GM19397 (cell line): Measurements from ENCODE around the gene SFXN4.
A peak's percentile ranks its signal among the peaks of the same experiment; 100 is the strongest.
"Not testable (repeated sequence)": the region's sequence is repeated elsewhere in the genome, so short reads cannot be mapped to it uniquely, and the experiment has no call there.

Source experiments
- ATAC-seq: cut with Tn5 transposase; IDR thresholded peaks from one replicate; pipeline ENCODE4 v1.9.1; 2021; ENCODE audit warnings: mild to moderate bottlenecking, moderate library complexity; ENCODE audit not compliant: unreplicated experiment

SFXN4 gene

GRCh38 chr10:119190954-119191785, 25.7 kb upstream of the SFXN4 start:
- no peak for ATAC-seq

DNA sequence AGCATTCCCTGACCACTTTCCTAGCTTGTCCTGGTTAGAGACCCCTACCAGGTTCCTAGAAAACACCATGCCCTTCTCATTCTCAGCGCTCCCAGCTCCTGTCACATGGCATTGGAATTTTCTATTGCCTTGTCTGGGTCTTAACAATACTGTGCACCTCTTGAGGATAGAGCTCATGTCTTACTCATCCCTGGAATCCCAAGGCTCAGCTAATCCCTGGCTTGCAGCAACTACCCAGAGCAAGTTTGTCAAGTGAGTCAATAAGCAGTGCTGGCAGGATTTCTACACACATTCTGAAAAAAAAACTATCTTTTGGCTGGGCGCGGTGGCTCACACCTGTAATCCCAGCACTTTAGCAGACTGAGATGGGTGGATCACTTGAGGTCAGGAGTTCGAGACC, 24.8 kb upstream of the SFXN4 start:
- no peak for ATAC-seq

DNA sequence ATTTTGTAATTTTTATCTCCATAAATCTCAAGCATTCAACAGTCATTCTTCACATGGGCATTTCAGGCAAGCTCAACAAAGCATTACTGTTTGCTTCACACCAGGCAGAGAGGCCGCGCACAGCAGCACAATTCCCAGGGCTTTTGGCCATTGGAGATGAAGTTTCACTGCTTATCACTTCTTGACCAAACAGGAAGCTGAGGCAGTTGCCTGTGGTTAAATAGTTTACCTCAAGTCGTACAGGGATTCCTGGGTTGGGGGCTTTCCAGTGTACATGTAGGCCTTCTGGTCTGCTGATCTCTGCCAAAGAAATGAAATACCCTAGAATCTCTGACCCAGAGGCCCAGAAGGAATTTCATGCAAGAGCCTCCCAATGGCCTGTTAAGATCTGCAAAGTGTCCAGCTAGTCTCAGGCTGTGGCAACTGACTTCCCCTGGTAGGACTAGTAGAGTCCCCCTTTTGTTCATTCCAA, 24.3 kb upstream of the SFXN4 start:
- no peak for ATAC-seq

DNA sequence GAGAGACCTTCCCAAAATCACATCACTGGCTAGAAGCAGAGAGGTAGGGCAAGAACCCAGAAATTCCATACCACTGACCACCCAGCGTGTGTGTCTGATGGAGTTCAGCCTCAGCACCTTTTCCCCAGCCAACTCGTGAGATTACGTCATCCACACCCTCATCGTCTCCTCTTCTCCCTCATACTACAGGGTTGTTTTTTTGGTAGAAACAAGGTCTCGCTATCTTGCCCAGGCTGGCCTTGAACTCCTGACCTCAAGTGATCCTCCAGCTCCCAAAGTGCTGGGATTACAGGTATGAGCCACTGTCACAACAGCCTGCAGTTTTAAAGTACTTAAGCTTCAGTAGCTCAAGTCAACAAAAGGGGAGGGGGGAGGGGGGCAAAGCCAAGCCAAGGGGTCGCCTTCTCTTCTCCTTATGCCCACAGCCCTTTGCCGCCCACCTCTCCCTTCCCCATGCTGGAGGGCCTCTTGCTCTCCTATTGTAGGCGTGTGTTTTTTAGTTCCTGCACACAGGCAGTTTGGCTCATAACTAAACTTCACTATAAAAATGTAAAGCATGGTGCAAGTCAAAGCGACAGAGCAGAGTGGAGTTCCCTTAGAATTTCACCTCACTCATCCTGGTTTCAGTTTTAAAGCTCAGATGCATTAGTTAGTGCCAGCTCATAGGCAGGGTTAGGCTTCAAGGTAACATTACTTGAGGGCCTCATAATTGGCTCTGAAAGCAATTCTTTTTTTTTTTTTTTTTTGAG, 18.3 kb upstream of the SFXN4 start:
- no peak for ATAC-seq

DNA sequence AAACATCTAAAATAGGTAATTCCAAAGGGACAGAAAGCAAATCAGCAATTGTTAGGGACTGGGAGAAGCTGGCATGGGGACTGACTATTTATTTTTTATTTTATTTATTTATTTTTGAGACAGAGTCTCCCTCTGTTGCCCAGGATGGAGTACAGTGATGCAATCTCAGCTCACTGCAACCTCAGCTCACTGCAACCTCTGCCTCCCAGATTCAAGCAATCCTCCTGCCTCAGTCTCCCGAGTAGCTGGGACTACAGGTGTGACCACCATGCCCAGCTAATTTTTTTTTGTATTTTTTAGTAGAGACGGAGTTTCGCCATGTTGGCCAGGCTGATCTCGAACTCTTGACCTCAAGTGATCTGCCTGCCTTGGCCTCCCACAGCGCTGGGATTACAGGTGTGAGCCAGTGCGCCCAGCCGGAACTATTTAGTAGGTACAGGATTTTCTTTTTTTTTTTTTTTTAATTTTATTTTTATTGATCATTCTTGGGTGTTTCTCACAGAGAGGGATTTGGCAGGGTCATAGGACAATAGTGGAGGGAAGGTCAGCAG, 15.4 kb upstream of the SFXN4 start:
- ATAC-seq: not testable (repeated sequence)

DNA sequence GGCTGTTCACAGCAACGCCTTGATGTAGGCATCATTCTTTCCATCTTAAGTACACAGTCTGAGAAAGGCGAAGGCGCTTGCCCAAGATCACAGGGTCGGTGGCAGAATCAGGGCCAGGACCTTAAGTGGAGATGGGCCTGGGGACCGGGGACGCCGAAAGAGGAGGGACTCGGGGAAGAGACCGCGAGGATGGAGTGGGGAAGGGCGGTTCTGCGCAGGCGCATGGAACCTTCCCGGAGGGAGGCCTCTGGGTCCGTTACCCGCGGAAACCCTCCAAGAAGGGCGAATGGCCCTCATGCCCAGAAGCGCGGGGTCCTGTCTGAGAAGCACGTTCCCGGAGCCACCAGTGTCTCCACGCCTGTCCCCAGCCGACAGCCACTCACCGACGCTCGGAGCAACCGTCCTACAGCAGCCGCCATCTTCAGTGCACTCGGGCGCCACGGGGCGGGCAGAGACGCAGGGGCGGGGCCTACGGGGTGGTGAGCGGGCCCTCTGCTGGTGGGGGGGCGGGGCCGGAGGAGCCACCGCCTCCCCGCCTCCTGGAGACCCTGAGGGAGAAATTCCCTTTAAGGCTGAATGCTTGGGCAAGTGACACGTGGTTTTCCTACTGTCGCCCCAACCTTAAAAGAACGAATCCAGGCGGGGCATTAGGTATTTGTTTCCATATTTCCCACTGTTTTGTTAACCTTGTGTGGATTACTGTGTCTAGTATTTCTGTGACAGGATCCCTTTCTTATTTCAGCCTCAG, 13.0 kb upstream of the SFXN4 start, which contains the start of gene PRDX3:
PRDX3 (minus strand) TSS at position 441 of the 748 bp plus-strand sequence; CDS start at position 419, 22 bp downstream.
- peak; percentile 95 for ATAC-seq

DNA sequence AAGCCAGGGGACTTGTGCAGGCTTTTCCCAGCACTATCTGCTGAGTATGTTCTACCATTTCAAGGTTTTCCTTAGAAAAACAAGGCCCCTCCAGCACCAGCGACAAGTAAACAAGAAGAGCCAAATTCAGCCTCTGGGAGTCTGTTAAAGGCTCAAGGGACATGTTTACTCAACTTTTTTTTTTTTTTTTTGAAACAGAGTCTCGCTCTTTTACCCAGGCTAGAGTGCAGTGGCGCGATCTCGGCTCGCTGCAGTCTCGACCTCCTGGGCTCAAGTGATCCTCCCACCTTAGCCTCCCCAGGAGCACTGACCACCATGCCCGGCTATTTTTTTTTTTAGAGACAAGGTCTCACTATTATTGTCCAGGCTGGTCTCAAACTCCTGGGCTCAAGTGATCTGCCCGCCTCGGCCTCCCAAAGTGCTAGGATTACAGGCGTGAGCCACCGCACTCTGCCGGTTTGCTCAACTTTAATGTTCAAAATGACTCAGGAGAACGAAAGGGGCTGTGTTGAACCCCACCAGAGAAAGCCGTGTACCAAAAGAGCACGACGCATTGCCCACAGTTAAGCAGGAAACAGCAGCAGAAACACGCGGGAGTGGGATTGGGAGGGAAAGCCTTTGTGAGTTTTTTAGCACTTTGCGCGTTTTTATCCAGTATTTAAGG, 12.3 kb upstream of the SFXN4 start:
- no peak for ATAC-seq

DNA sequence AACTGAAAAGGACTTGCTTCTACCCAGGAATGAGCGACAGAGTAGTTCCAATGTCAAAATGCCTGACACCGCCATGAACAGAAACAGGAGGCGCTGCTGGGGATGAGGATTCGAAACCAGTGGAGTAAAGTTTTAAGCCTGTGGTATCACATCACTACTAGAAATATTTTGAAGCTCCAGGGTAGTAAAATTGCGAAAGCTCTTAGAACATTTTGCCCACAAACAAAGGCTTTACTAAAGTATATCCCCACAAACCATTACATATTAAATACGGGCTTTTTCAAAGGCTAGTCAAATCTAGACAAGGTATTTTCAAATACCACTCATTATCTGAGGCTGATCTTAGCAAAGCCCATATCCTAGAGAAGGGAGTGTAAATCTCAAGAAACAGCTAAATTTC, 10.7 kb upstream of the SFXN4 start:
- ATAC-seq: no peak

GRCh38 chr10:119174109-119174508, 8.6 kb upstream of the SFXN4 start:
- ATAC-seq: no peak

GRCh38 chr10:119167041-119167440, 1.5 kb upstream of the SFXN4 start:
- ATAC-seq: no peak

DNA sequence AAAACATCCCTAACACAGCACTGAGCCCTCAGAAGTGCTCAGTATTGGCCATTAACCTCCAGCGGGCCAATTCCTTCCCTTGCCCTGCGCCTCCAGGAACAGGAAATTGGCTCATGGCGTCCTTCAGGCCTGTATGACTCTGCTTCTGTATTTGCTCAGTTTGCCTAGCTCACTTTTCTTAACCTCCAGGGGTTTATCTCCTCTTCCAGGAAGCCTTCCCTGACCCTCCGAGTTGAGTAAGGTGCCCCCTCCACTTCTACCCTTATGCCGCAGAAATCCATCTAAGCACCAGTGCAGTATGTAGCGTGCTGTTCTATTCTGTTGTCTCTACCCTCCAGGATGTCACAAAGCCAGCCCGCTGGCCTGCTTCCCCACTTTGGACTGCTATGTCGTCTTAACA, 1.1 kb upstream of the SFXN4 start:
- ATAC-seq: no peak

GRCh38 chr10:119166118-119166500, 595 bp upstream of the SFXN4 start:
- ATAC-seq: no peak

DNA sequence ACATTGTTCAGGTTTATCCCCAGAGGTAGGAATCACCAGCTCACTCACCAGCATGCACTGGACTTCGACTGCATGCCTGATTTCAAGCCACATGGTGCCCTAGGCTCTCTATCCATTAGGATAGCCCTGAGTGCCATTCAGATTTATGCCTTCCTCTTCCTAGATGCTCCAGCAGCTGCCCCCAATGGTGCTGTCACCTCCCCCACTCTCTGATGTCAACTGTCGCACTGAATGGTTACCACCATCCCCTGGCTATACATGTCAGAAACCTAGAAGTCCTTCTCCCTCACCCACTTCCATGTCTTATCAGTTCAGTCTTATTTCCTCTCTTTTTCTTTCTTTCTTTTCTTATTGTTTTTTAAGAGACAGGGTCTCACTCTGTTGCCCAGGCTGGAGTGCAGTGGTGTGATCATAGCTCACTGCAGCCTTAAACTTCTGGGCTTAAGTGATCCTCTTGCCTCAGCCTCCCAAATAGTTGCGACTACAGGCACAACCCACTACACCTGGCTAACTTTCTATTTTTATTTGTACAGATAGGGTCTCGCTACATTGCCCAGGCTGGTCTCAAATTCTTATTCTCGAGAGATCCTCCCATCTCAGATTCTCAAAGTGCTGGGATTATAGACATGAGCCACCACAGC, 2.9 kb downstream of the SFXN4 start:
- ATAC-seq: no peak

- ATAC-seq: no peak
Measured at GRCh38 chr10:119161680-119162451, 3.6 kb downstream of the SFXN4 start.

DNA sequence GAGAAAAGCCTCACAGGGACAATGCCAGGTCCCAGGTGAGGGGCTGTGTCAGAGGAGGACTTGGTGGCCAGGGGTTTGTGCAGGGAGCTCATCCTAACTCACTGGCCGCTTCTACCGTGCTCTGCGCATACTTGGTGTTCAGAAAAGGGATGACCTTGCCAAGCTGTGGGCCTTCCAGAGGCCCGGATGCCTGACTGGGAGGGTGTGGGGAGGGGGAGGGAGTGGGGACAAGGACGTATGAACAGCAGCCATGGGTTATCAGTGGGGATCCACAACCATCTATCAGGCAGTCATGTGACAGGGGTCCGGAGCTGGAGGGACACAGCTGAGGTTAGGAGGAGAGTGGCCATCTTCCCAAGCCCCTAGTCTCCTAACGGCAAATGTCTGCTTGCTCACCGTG, 6.2 kb downstream of the SFXN4 start:
- ATAC-seq: no peak

GRCh38 chr10:119153661-119154060, 11.9 kb downstream of the SFXN4 start:
- ATAC-seq: no peak

DNA sequence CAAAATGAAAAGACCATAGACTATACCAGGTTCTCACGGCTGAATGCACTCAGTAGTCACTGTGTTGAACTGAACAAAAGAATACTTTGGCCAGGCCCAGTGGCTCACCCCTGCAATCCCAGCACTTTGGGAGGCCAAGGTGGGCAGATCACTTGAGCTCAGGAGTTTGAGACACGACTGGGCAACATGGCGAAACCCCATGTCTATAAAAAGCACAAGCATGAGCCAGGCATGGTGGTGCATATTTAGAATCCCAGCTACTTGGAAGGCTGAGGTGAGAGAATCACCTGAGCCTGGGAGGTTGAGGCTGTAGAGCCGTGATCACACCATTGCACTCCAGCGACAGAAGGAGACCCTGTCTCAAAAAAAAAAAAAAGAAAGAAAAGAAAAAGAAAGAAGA, 12.5 kb downstream of the SFXN4 start:
- no peak for ATAC-seq

DNA sequence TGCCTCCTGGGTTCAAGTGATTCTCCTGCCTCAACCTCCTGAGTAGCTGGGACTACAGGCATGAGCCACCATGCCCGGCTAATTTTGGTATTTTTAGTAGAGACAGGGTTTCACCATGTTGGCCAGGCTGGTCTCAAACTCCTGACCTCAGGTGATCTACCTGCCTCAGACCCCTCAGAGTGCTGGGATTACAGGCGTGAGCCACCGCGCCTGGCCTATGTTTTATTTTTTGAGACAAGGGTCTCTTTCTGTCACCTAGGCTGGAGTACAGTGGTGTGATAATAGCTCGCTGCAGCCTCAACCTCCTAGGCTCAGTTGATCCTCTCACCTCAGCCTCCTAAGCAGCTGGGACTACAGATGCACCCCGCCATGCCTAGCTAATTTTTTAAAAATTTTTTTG, 13.9 kb downstream of the SFXN4 start:
- not testable (repeated sequence) for ATAC-seq

- no peak for ATAC-seq
Measured at GRCh38 chr10:119149729-119150128, 15.8 kb downstream of the SFXN4 start.
